GM12865 (cell line): Measurements from ENCODE around the gene RAB44.

Experiments
- DNase-seq: peaks from one replicate; pipeline ENCODE4 v3.0.0; 2010; ENCODE audit warnings: low read depth
- H3K4me3 ChIP-seq: 2 replicates; pipeline ENCODE4 v1.5.1; 2011; ENCODE audit warnings: mild to moderate bottlenecking, low read depth, low read length, control low read depth
- CTCF ChIP-seq: IDR thresholded peaks from 2 replicates; pipeline ENCODE4 v1.5.1; 2011; ENCODE audit warnings: low read length, control low read depth, low read depth, inconsistent platforms; ENCODE audit not compliant: insufficient read depth; ENCODE audit errors: missing control alignments

Gene RAB44

DNA sequence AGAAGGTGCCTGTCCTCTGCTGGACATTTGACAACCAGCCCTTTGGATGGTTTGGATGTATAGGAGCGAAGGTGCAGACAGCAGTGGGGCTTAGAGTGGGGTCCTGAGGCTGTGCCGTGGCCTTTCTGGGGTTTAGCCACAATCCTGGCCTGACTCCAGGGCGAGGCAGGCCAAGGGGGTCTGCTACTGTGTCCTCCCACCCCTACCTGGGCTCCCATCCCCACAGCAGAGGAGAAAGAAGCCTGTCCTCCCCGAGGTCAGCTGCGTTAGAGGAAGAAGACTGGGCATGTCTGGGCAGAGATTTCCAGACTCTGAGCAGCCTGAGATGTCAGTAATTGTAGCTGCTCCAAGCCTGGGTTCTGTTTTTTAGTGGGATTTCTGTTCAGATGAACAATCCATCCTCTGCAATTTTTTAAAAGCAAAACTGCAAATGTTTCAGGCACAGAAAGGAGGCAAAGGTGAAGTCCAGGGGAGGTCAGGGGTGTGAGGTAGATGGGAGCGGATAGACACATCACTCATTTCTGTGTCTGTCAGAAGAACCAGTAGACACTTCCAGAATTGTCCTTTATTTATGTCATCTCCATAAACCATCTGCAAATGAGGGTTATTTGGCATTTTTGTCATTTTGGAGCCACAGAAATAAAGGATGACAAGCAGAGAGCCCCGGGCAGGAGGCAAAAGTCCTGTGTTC lies 20.4 kb upstream of the RAB44 start:
- DNase-seq: no peak
- H3K4me3 ChIP-seq: peak overlapping the region; percentile 98
- no peak for TF ChIP-seq CTCF

DNA sequence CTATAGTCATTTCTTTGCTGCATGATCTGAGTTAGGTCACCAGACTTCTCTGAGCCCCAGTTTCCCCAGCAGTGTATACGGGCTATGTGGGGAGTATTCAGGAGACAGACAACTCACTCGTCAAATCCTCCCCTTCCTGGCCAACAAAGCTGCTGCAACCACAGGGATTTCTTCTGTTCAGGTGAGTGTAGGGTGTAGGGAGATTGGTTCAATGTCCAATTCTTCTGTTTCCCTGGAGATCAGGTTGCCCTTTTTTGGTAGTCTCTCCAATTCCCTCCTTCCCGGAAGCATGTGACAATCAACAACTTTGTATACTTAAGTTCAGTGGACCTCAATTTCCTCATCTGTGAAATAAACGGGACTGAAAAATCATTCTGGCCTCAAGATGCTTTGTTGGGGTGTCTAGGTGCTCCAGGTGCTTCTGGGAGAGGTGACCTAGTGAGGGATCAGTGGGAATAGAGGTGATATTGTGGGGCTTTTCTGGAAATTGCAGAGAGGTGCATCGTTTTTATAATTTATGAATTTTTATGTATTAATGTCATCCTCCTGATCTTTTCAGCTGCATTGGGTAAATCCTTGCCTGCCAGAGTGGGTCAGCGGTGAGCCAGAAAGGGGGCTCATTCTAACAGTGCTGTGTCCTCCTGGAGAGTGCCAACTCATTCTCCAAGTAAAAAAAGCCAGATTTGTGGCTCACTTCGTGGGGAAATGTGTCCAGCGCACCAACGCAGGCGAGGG lies 19.7 kb upstream of the RAB44 start:
- DNase-seq: peak; percentile 44
- no peak for TF ChIP-seq CTCF
- H3K4me3 ChIP-seq: peak overlapping the region; percentile 98

DNA sequence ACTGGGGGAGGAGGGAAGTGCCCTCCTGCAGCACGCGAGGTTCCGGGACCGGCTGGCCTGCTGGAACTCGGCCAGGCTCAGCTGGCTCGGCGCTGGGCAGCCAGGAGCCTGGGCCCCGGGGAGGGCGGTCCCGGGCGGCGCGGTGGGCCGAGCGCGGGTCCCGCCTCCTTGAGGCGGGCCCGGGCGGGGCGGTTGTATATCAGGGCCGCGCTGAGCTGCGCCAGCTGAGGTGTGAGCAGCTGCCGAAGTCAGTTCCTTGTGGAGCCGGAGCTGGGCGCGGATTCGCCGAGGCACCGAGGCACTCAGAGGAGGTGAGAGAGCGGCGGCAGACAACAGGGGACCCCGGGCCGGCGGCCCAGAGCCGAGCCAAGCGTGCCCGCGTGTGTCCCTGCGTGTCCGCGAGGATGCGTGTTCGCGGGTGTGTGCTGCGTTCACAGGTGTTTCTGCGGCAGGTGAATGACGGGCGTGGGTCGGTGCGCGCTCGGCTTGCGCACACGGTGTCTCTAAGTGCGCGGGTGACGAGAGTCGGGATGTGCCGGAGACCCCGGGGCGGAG lies 19.1 kb upstream of the RAB44 start, which contains the start of gene CDKN1A:
CDKN1A (plus strand) TSS at position 227 of the 555 bp plus-strand sequence. CDS start 5,388 bp downstream, outside the sequence.
- peak; percentile 94 for DNase-seq
- TF ChIP-seq CTCF: no peak
- H3K4me3 ChIP-seq: peak within 1 kb of the TSS; percentile 98

DNA sequence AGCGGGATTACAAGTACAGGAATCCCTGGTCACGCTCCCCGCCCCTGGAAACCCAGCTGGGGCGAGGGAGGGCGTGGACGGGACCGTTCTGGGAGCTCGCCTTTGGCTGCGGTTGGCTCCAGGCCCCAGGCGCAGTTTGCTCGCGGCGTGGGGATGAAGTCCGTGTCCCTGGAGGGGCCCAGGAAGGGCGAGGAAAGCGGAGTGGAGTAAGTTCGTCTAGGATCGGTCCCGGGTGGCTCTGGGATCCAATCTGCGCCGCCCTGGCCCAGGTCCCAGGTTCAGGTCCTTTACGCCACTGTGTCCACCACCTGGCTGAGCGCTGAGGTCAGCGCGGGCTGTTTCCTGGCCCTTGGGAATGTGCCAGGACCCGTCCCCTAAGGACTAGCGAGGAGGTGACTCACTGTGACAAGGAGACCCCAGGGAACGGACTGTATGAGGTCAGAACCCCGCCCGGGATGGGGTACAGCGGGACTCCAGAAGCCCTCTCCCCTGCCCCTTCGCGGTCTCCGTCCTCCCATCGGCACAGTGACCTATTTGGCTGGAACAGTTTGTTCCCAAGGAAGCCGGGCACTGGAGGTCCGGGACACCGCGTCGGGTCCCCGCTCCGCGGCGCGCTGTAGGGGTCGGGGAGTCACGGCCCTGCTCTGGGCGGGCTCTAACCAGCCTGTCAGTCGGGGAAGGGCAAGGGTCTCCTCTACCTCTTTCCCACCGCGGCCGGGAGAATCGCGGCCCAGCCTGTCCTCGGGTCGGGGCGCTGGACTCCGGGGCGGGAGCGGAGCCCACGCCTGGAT lies 18.4 kb upstream of the RAB44 start:
- DNase-seq: peak; percentile 40
- peak overlapping the region; percentile 98 for H3K4me3 ChIP-seq
- no peak for TF ChIP-seq CTCF

GRCh38 chr6:36682328-36683144 lies 15.1 kb upstream of the RAB44 start:
- no peak for TF ChIP-seq CTCF
- H3K4me3 ChIP-seq: peak overlapping the region; percentile 98
- DNase-seq: peak; percentile 88

DNA sequence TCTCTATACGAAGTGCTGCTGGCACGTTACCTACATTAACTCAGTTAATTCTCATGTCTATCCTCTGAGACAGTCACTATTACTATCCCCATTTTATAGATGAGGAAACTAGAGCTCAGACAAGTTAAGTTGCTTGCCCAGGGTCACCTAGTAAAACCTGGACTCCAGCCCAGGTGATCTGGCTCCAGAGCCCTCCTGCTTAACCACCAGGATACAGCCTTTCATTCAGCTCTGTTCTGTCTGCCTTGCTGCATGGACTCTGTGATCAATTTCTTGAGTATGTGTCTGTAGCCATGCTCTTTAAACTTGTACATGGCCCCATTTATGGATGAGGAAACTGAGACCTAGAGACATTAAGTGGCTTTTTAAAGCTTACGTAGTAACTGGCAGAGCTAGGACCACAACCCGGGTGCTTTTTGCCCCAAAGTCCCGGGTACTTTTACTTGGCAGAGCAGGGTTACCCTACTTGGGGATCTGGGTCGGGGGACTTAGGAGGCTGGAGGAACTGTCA lies 14.4 kb upstream of the RAB44 start:
- TF ChIP-seq CTCF: no peak
- no peak overlapping the region for H3K4me3 ChIP-seq
- no peak for DNase-seq
